HG03439 (cell line): ENCODE results near the gene EIF1B.
A peak's percentile ranks its signal among the peaks of the same experiment; 100 is the strongest.
"Not testable (repeated sequence)": the region's sequence is repeated elsewhere in the genome, so short reads cannot be mapped to it uniquely, and the experiment has no call there.

Experiments
- ATAC-seq: cut with Tn5 transposase; IDR thresholded peaks from one replicate; pipeline ENCODE4 v1.9.1; 2021; ENCODE audit warnings: mild to moderate bottlenecking, moderate library complexity; ENCODE audit not compliant: unreplicated experiment

The EIF1B gene

DNA sequence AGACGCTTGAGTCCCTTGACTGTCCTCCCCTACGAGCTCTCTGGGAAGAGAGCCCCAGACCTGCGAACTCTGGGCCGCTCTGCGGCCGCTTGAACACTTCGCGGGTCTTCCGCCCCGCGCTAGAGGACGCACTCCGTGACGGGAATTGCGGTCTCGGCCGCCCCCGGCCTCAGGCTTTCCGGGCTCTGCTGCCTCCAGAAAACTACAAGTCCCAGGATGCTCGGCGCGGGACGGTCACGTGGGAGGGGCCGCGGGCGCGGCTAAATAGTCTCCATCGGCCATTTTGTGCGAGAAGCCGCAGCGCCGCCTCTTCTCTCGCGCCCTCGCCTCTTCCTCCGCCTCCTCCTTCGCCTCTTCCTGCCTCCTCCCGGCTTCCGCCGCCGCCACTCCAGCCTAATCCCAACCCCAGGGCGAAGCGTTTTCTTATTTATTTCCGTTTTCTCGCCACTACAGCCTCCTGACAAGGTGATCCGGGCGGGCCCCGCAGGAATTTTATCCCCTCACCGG, at the start of gene EIF1B:
Gene EIF1B, plus strand, starts transcription at position 290 of the 507 bp plus-strand sequence. CDS start 235 bp downstream, outside the sequence.
- ATAC-seq = peak; percentile 96

DNA sequence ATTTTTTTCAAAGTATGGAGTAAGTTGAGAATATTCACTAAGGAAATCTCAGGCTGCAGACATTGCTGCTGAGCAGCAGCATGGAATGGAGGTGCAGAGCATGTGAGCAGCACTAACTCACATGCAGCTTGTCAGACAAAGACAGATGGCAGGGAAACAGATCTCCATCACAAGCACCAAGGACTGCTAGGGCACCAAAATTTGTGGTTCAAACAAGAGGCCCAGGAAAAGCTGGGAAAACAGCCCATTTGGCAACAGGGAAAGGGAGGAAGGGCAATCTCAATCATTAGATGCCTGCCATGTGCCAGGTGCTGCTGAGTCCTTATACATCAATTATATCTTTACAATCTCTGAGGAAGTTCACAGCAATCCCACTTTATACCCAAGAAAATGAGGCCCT, 47.2 kb upstream of the EIF1B start:
- ATAC-seq = no peak

DNA sequence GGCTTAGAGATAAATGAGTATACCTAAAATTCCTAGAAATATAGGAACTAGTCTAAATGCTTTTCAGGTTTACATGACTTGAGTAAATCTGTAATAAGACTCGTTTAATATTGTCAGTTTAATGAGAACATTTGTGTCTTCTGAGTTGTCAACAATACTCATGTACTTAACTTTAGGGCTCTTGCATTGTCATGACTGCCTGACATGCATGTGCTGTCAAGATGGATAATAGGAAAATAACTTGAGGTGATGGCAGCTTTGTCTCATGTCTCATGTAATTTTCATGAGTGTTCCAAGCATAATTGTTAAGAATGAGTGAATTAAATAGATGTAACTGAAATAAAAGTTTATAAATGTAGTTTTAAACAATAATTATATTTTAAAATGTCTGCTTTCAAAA, 45.1 kb upstream of the EIF1B start:
- ATAC-seq = no peak

DNA sequence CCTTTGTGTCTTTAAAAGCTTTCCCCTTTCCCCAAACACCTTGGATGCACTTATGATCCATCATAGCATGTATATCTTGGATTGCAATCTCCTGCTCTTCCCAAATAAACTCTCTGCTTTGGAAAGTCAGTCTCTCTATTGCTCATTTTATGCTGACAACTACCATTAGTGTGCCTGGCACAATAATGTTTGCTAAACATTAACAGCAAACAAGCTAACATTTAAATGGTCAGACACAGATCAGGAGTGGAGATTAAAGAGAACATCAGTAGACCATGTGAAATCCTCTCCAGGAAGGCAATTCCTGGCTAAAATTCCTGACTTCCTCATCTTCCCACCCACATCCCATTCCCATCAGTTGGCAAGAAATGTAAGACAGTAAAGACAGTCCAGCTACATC, 44.3 kb upstream of the EIF1B start:
- no peak for ATAC-seq

DNA sequence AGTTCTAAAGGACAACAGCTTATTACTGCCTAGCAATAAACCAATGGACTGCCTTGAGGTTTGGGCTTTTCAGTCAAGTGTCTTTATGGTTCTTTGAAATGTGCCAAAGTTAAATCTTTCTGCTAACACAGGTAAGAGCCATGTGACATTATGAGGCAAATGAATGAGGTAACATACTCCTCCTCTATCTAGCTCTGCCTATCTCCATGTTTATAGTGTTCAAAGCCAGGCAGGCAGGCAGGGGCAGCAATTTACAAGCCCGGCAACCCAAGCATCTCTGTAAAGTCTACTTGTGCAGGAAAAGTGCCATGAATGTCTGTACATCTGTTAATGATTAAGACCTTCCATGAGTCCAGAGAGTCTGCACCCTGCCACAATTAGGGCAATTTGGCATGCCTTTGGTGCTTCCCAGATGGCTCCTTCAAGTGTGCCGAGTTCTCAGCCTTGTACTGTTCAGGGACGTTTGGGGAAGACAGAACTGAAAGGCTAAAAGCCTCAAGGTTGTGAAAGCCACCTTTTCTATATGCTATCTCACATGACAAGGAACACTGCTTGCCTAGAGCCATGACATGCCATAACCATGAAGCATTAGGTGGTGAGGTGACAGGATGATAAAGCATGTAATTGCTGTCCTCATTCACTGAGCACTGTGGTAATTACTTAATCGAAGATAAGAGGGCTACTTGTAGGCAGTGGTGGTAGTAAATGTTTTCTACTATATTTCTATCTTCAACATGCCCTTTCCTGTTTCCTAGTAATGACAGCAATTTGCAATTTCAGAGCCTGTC, 41.4 kb upstream of the EIF1B start:
- no peak for ATAC-seq

DNA sequence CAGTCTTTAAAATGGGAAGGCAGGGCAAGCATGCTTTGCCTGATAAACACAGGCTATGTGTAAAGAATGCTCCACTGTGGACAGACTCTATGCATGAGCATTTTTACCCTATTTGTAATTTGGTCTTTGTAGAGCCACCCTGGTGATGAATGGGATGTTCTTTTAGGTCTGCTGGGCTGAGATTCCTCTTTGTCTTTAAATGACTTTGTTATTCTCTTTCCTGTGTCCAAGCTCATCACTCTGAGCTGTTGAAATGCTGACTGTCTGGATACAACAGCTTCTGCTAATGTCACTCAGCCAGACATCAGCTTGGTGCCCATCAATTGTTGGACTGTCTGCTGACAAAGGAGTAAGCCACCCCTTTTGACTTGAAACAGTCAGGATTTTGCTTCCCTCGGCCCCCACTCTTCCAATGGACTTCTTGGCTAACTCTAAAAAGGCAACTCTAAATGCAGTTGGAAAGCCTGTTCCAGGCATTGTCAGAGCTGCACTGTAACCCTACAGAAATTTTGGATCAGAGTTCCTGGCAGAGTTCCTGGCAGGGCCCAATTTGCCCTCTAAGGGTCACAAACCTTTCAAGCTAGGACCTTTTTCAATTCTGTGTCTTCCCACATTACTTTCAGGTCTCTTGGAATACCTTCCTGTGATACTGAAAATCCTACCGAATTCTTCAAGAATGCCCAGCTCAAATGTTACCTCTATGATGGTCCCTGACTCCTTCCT, 40.5 kb upstream of the EIF1B start:
- no peak for ATAC-seq

DNA sequence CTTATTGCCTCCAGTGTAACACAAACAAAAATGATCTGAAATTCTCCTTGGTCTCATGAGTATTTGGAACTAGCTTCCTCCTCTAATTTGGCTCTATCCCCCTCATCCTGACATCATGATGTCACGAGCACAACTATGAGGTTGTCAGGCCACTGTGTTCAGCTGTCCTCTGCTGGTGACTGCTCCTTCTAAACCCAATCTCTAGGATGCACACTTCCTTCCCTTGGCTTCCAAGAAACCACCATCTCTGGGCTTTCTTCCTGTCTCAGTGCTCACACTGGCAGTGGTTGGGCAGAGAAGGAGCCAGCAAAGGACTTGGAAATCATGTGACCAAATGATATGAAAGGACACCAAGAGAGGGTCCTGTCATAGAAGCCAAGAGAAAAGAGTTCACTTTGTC, 30.7 kb upstream of the EIF1B start:
- ATAC-seq = no peak

DNA sequence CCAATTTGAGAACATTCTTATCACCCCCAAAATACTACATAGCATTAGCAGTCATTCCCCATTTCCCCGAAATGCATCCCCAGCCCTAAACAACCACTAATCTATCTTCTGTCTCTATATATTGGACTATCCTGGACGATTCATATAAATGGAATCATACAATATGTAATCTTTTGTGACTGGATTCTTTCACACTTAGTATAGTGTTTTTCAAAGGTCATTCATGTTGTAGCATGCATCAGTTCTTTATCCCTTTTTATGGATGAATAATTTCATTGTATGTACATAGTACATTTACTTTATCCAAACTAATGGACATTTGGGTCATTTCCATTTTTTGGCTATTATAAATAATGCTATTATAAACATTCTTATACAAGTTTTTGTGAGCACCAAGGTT, 27.5 kb upstream of the EIF1B start:
- no peak for ATAC-seq

DNA sequence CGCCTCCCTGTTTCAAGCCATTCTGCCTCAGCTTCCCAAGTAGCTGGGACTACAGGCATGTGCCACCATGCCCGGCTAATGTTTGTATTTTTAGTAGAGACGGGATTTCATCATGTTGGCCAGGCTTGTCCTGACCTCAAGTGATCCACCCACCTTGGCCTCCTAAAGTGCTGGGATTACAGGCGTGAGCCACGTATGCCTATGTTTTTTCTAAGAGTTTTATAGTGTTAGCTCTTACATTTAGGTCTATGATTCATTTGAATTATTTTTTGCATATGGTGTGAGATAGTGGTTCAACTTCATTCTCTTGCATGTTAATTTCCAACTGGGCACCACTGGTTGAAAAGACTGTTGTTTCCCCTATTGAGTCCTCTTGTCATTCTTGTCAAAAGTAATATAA, 26.4 kb upstream of the EIF1B start:
- not testable (repeated sequence) for ATAC-seq

DNA sequence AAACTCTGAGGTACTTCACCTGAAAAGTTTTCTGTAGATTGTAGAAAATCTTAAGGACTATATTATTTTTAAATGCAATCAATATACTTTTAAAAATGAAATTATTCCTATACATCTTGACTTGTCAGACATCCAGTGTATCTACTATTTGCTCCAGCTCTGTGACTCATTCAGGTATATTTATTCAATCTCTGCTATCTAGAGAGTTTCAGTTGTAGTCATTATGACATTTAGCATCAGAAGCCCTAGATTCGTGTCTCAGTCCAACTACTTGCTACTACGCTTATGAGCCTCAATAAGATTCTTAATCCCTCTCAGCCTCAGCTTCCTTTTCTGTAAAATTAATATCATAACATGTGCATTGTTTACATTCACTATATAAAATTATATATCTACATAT, 22.3 kb upstream of the EIF1B start:
- no peak for ATAC-seq

DNA sequence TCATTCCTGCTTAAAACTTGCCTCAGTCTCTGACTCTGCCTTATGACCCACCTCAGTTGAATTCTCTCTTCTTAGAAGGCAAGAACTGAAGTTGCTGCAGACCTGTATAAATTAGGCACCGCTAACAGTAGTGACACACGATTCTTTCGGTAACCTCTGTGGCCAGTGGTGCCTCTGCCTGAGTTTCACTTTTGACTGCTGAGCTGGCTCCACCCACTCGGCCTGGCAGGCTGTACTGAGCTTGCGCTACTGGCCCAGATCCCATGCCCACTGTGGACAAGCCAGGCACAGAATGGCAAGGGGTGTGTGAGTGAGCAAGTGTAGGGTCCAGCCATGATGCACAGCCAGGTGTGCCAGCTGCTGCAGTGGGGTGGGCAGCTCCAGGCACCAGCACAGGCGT, 19.1 kb upstream of the EIF1B start:
- ATAC-seq = no peak

DNA sequence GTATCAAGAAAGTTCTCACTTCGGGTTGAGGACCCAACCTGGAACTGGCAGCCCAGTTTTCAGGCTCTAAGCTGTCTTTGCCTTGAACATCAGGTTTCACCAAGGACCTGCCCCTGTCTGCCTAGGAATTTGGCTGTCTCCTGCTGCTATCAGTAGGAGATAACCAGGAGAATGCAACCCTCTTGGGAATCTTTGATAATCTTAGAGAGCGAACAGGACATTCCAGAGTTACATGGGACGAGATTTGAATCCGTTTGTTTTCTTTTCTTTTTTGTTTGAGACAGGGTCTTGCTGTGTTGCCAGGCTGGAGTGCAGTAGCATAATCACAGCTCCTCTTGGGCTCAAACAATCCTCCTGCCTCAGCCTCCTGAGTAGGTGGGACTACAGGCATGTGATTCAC, 18.0 kb upstream of the EIF1B start:
- ATAC-seq = no peak

DNA sequence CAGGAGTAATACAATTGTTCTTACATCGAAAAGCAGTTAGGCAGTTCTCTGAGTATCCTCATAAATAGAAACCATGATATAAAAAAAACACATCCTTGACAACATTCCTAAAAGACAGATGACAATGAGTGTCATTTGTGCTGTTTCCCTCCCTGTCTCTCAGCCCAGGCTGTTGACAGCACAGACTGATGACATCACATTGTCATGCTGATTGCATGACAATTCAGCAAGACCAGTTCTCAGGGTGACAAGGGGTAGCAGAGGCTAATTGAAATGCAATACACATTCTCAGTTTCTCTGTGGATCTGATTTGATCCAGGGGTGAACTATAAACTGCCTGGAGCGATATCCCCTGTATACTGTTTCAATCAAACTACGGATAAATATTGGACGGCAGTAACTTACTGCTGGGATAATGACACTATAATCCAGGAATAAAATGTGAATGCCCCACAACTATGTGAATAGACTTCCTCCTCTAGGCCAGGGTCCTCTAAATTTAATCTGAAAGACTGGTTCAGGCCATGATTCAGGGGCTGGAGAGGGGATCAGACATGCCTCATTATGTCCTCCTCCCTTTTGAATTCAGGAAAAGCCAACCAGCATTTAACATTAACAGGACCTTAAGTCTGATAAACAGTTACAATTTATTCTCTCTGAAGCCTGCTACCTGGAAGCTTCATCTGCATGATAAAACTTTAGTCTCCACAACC, 16.7 kb upstream of the EIF1B start:
- no peak for ATAC-seq

DNA sequence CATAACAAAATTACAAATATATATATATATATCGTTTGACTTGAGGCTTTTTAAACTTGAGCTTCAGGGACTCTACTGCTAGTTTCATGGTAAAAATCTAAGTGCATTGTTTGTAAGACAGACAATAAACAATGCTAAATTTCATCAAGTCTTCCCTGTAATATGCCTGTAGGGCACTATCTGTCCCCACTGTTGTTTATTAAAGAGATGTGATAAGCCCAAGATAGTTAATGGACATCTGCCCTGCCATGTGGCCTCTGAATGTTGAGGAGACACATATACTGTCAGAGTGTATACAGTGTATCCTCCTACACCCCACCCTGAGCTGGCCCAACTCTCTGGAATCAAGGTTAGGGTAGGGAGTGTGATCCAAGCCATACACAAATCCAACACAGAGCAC, 15.1 kb upstream of the EIF1B start:
- ATAC-seq = no peak

DNA sequence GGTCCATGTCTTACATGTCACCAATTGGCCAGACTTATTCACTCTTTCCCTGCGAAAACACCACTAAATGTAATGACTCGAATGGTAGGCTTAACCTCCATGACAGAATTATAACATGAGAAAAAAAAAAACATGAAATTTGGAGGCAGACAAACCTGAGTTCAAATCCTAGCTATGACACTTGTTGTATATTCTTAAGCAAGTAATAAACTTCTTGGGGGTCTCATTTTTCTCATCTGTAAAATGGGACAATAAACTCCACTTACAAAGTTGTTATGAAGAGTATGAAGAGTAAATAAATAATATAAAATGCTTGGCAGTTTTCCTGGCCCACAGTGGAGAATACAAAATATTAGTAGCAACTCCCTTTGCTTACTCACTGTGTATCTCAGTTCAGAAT, 11.4 kb upstream of the EIF1B start:
- ATAC-seq = no peak

DNA sequence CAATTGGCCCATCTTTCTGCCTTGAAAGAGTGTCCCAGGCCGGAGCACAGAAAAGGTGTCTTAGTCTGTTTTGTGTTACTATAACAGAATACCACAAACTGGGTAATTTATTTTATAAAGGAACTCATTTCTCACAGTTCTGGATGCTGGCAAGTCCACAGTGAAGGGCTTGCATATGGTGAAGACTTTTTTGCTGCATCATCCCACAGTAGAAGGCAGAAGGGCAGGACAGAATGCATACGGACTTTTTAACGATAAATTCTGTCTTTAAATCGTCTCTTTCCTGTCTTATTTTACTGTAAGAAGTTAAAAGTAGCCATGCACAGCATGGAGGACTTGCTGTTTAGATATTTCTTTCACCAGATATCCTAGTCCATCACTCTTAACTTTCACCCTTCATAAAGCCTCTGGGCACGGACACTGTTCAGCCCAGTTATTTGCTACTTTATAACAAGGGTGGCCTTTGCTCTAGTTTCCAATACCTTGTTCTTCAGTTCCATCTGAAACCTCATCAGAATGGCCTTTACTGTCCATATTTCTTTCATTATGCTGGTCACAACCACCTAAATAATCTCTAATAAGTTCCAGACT, 10.3 kb upstream of the EIF1B start:
- no peak for ATAC-seq

DNA sequence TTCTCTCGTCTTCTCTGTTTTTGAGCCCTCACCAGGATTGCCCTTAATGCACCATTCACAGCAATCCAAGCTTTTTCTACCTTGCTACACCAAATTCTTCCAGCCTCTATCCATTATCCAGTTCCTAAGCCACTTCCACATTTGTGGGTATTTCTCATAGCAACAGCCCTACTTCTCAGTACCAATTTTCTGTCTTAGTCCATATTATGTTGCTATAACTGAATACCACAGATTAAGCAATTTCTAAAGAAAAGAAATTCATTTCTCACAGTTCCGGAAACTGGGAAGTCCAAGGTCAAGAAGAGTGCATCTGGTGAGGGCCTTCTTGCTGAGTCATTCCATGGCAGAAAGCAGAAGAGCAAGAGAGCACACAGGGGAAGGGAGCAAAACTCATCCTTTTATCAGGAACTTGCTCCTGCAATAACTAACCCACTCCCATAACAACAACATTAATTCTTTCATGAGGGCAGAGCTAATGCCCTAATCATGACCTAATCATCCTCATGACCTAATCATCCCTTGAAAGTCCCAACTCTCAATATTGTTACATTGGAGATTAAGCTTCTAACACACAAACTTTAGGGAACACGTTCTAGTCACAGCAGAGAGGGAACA, 9.7 kb upstream of the EIF1B start:
- no peak for ATAC-seq

DNA sequence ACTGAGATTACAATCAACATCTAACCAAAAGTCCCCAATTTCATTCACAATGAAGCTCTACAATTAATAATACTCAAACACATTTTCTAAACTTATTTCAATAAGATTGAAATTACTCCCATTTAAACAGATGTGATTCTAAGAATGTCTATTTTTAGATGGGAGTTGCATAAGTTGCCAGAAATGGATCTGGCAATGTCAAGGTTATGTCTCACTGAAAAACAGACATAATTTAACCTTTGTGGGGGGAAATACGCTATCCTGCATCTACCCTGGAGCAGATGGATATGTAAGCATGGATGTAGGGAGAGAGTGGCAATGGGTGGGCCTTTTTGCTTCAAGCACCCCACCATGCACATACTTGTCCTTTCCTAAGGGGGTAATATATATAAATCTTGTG, 6.7 kb upstream of the EIF1B start:
- ATAC-seq = no peak

DNA sequence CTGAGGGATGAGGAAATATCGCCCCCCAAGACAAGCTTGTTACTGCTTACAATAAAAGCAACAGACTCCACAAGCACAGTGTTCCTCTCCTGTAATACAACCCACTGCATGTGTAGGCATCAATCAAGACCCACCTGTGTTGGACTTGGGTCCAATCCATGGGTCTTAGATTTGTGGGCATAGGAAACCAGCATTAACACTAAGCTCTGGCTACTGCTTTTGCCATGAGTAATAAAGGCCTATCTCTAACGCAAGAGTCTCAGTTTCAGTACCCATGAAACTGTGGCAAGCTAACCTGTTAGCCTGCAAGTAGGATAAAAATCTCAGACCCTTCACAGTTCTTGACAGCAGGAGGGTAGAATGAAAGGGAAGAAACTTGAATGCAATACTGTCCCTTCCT, 5.2 kb upstream of the EIF1B start:
- ATAC-seq = no peak

DNA sequence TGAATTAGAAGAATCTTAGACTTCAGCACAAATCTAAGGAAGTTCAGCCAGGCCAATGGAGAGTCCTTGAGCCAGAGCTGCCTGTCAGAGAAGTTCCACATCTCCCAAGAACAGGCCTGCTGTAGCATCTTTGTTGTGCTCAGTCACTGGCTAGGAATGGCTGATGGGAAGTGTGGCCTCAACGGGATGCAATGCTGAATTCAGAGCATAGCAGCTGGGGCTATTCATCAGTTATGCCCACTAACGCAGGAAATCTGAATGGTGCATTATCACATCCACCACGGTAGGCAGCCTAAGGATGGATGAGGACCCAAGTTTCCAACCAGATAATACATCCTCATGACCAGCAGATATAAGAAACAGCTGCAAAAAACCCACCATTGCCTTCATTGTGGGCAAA, 3.2 kb upstream of the EIF1B start:
- no peak for ATAC-seq

DNA sequence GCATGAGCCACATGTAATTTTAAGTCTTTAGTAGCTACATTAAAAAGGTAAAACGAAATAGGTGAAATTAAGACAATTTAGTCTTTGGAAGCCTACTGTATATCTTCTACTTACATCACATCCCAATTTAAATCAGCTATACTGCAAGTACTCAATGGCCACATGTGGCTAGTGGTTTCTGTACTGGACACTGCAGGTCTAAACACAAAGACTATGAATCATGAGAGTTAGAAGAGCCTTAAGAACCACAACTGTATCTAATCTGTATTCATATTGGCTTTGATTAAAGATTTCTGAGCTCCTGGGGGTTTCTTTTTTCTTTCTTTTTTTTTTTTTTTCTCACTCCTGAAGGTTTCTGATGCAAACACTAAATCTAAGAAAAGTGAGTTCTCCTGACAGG, 2.3 kb upstream of the EIF1B start:
- no peak for ATAC-seq
